Measurements from ENCODE around the gene MRPS18A. TPM values are rescaled to one million over a fixed set of nuclear protein-coding genes. Genes with fewer than 3 reads are reported as not detected.

The MRPS18A gene
- total and polyA plus RNA-seq, 2 of the 13 experiments (the other 11 are each of a cell fraction or from before 2014, with no cell fraction given), result 87.8 to 89.1 TPM

DNA sequence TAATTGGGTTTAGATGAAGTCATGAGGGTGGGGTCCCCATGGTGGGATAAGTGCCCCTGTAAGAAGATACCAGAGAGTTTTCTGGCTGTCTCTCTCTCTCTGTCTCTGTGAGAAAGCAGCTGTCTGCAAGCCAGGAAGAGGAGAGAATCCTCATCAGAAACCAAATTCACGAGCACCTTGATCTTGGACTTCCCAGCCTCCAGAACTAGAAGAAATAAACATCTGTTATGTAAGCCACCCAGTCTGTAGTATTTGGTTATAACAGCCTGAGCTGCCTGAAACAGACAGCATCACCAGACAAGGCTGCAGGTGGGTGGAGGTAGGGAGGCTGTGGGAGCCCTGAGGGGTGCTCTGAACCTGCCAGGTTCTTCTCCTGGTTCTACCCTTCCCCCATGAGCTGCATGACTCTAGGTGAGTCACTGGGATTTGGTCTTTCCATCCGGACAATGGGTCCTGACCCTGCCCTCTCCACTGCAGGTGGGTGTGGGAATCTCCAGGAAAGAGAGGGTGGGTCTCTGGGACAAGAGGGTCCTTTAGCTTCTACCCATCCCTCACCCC is 48.1 kb upstream of the MRPS18A start (continued):
- TF ChIP-seq, protein P1, sequence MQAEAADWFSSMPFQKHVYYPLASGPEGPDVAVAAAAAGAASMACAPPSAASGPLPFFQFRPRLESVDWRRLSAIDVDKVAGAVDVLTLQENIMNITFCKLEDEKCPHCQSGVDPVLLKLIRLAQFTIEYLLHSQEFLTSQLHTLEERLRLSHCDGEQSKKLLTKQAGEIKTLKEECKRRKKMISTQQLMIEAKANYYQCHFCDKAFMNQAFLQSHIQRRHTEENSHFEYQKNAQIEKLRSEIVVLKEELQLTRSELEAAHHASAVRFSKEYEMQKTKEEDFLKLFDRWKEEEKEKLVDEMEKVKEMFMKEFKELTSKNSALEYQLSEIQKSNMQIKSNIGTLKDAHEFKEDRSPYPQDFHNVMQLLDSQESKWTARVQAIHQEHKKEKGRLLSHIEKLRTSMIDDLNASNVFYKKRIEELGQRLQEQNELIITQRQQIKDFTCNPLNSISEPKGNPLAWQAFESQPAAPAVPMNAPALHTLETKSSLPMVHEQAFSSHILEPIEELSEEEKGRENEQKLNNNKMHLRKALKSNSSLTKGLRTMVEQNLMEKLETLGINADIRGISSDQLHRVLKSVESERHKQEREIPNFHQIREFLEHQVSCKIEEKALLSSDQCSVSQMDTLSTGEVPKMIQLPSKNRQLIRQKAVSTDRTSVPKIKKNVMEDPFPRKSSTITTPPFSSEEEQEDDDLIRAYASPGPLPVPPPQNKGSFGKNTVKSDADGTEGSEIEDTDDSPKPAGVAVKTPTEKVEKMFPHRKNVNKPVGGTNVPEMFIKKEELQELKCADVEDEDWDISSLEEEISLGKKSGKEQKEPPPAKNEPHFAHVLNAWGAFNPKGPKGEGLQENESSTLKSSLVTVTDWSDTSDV (CRISPR knock-in tag; IDR thresholded peaks at IDR 0.05), result 0 out of 2 replicates have a peak, but pooled peaks have one; percentile 20
- TF ChIP-seq, protein P2, sequence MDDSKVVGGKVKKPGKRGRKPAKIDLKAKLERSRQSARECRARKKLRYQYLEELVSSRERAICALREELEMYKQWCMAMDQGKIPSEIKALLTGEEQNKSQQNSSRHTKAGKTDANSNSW (CRISPR knock-in tag; IDR thresholded peaks at IDR 0.05; ENCODE audit: borderline replicate concordance), result no peak
- TF ChIP-seq SALL2 (CRISPR knock-in tag; IDR thresholded peaks at IDR 0.05), result no peak
- TF ChIP-seq DNMT1 (CRISPR knock-in tag; IDR thresholded peaks at IDR 0.05), result no peak
- TF ChIP-seq, protein P3, sequence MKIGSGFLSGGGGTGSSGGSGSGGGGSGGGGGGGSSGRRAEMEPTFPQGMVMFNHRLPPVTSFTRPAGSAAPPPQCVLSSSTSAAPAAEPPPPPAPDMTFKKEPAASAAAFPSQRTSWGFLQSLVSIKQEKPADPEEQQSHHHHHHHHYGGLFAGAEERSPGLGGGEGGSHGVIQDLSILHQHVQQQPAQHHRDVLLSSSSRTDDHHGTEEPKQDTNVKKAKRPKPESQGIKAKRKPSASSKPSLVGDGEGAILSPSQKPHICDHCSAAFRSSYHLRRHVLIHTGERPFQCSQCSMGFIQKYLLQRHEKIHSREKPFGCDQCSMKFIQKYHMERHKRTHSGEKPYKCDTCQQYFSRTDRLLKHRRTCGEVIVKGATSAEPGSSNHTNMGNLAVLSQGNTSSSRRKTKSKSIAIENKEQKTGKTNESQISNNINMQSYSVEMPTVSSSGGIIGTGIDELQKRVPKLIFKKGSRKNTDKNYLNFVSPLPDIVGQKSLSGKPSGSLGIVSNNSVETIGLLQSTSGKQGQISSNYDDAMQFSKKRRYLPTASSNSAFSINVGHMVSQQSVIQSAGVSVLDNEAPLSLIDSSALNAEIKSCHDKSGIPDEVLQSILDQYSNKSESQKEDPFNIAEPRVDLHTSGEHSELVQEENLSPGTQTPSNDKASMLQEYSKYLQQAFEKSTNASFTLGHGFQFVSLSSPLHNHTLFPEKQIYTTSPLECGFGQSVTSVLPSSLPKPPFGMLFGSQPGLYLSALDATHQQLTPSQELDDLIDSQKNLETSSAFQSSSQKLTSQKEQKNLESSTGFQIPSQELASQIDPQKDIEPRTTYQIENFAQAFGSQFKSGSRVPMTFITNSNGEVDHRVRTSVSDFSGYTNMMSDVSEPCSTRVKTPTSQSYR (CRISPR knock-in tag; IDR thresholded peaks at IDR 0.05; ENCODE audit: borderline replicate concordance), result 0 out of 2 replicates have a peak, but pooled peaks have one; percentile 47
- TF ChIP-seq ZNF564 (CRISPR knock-in tag; IDR thresholded peaks at IDR 0.05), result peak; percentile 98
- TF ChIP-seq, protein P4, sequence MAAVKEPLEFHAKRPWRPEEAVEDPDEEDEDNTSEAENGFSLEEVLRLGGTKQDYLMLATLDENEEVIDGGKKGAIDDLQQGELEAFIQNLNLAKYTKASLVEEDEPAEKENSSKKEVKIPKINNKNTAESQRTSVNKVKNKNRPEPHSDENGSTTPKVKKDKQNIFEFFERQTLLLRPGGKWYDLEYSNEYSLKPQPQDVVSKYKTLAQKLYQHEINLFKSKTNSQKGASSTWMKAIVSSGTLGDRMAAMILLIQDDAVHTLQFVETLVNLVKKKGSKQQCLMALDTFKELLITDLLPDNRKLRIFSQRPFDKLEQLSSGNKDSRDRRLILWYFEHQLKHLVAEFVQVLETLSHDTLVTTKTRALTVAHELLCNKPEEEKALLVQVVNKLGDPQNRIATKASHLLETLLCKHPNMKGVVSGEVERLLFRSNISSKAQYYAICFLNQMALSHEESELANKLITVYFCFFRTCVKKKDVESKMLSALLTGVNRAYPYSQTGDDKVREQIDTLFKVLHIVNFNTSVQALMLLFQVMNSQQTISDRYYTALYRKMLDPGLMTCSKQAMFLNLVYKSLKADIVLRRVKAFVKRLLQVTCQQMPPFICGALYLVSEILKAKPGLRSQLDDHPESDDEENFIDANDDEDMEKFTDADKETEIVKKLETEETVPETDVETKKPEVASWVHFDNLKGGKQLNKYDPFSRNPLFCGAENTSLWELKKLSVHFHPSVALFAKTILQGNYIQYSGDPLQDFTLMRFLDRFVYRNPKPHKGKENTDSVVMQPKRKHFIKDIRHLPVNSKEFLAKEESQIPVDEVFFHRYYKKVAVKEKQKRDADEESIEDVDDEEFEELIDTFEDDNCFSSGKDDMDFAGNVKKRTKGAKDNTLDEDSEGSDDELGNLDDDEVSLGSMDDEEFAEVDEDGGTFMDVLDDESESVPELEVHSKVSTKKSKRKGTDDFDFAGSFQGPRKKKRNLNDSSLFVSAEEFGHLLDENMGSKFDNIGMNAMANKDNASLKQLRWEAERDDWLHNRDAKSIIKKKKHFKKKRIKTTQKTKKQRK (IDR thresholded peaks at IDR 0.05; ENCODE audit: low read length), result no peak
- peak; percentile 90 for TF ChIP-seq ZNF629 (CRISPR knock-in tag; conservative IDR thresholded peaks at IDR 0.05)
- peak; percentile 5; the same call in 1 of the 2 replicates for TF ChIP-seq PHF20 (CRISPR knock-in tag; IDR thresholded peaks at IDR 0.05)

Measured in HepG2 (cell line).